Activated naive CD8-positive, alpha-beta T cell (primary cell): Measurements from ENCODE around the gene CELA3B.
A peak's percentile ranks its signal among the peaks of the same experiment; 100 is the strongest.
"Not testable (repeated sequence)": the region's sequence is repeated elsewhere in the genome, so short reads cannot be mapped to it uniquely, and the experiment has no call there.

ENCODE experiments used
- H3K27ac Mint-ChIP-seq: one replicate; pipeline ENCODE4 v1.8.0; 2021; ENCODE audit warnings: mixed read lengths
- H3K27me3 Mint-ChIP-seq: one replicate; pipeline ENCODE4 v1.8.0; 2021; ENCODE audit warnings: mixed read lengths
- H3K36me3 Mint-ChIP-seq: one replicate; pipeline ENCODE4 v1.8.0; 2021; ENCODE audit warnings: mixed read lengths
- H3K4me1 Mint-ChIP-seq: one replicate; pipeline ENCODE4 v1.8.0; 2021; ENCODE audit warnings: low read depth, mixed read lengths
- H3K4me3 Mint-ChIP-seq: one replicate; pipeline ENCODE4 v1.8.0; 2021; ENCODE audit warnings: mild to moderate bottlenecking, mixed read lengths
- H3K9me3 Mint-ChIP-seq: one replicate; pipeline ENCODE4 v1.8.0; 2021; ENCODE audit warnings: low read depth, mixed read lengths

The CELA3B gene

DNA sequence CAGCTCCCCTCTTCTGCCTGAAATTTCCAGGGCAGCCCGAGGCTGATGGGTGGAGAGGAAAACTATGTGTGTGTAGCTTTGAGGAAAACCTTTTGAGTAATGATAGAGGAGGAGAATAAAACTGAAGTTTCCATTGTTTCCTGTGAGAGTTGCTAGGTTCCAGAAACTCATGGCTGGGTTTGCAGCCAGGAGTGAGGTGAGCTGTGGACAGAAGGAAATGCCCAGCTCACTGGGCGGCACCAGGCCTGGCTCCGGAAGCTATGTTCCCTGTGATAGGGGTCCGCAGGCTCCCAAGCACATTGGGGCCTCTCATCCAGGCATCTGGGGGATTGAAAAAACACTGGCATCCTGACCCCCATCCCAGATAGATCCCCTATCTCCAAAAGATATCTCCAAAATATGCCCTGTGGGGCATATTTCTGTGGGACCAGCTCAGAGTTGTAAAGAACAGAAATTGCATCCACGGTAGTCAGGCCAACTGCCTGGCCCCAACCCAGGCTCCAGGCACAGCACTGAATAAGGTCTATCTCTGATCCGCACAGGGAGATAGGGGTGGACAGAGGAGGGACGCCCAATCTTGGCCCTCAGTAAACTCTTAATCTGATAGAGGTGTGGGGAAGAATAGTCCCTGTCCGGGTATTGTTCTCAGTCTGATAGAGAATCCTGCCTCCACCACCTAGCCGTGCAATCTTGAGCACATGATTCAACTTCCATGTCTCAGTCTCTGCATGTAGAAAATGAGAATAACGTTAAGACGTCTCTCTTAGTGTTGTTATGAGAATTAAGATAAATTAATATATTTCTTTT, 37.9 kb upstream of the CELA3B start:
- Mint-ChIP-seq H3K4me3 (peak overlapping the region; percentile 92), H3K27me3 (no peaks in the 10 kb centered on the region), H3K36me3 (no peaks in the 10 kb centered on the region), H3K4me1 (peaks cover 17% of the 10 kb centered on the region), H3K9me3 (no peaks in the 10 kb centered on the region), H3K27ac (no peak overlapping the region)

DNA sequence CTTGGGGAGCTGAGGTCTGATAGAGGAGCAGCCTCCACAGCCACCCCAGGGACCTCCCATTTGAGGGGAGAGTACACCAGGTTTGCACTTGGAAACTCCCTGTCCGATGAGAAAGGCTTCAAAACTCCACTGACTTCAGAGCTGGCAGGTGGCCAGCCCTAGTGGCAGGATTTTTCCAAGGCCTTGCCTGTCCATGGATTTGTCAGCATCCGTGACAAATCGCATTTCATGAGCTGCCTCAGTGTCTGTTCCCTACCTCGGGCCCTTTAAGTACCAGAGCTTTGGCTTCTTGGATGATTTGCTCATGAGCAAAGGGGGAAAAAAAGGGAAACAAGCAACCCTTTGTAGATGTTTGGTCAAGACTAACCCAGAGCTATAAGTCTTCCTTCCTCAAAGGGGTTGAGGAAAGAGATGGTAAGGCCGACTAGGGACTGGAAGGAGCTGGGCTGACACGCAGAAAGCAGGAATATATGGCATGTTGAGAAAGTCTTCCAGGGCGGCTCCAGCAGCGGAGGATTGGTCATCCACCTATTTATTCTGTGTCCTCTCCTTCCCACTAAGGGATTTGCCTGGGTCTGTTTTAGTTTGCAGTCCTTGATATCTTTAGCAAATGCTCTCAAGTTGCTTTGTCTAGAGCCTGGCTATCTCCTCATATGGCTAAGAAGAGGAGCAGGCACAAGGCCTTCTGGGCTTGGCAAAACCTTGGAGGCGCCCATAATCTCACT, 37.0 kb upstream of the CELA3B start:
- H3K36me3 Mint-ChIP-seq: no peaks in the 10 kb centered on the region
- no peaks in the 10 kb centered on the region for H3K27me3 Mint-ChIP-seq
- H3K4me1 Mint-ChIP-seq: peaks cover 14% of the 10 kb centered on the region
- H3K9me3 Mint-ChIP-seq: no peaks in the 10 kb centered on the region
- H3K27ac Mint-ChIP-seq: no peak overlapping the region
- no peak overlapping the region for H3K4me3 Mint-ChIP-seq

DNA sequence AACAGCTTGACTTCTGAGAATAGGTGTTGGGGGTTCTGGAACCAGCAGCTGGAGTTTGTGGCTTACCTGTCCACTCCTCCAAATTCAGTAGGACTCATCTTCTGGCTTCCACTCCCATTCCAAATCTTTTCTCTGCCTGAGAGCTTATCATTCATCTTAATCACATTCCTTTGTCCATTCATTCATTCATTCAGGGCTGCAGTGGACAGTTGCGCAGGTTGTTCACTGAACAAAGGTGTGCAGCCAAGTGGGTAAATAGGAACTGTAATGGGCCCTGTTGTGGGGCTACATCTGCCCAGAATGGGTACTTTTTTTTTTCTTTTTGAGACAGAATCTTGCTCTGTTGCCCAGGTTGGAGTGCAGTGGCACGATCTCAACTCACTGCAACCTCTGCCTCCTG, 36.3 kb upstream of the CELA3B start:
- H3K27ac Mint-ChIP-seq: no peak overlapping the region
- no peak overlapping the region for H3K4me3 Mint-ChIP-seq
- peaks cover 12% of the 10 kb centered on the region for H3K4me1 Mint-ChIP-seq
- no peaks in the 10 kb centered on the region for H3K36me3 Mint-ChIP-seq
- no peaks in the 10 kb centered on the region for H3K27me3 Mint-ChIP-seq
- H3K9me3 Mint-ChIP-seq: no peaks in the 10 kb centered on the region

DNA sequence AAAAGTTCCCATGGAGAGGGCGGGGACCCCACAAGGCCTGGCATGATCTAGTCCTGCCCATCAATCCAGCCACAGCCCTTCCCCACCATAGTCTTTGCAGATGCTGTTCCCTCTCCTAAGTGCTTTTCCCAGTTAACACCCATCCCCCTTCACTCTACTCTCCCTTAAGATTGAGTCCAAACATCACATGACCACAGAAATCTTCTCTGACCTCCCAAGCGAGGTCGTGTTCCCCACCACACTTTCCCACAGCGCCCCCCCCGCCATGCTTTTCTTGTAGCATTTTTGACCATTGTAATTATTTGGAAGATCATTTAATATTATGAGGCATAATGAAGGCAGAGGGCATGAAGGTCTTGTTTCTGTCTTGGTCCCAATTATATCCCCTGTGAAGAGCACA, 35.5 kb upstream of the CELA3B start:
- no peak overlapping the region for H3K27ac Mint-ChIP-seq
- H3K4me3 Mint-ChIP-seq: no peak overlapping the region
- H3K4me1 Mint-ChIP-seq: peaks cover 9% of the 10 kb centered on the region
- no peaks in the 10 kb centered on the region for H3K36me3 Mint-ChIP-seq
- no peaks in the 10 kb centered on the region for H3K27me3 Mint-ChIP-seq
- no peaks in the 10 kb centered on the region for H3K9me3 Mint-ChIP-seq

DNA sequence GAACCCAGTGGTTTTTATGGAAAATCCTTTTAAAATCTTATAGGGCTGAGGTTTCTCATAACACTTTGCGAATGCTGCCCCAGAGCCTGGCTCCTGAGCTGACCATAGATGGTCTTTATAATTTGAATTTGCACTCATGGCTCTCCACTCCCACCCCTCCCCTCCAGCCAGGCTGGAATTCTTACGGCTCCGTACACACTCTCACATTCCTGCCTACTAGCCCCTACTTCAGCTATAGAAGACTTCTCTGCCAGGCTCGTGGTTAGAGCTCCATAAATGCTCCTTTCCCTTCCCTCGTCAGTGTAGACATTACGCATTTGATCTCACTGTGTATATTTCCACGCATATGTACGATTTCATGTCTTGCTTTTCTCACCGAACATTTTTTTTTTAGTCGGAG, 34.4 kb upstream of the CELA3B start:
- peaks cover 7% of the 10 kb centered on the region for H3K4me1 Mint-ChIP-seq
- H3K4me3 Mint-ChIP-seq: no peak overlapping the region

DNA sequence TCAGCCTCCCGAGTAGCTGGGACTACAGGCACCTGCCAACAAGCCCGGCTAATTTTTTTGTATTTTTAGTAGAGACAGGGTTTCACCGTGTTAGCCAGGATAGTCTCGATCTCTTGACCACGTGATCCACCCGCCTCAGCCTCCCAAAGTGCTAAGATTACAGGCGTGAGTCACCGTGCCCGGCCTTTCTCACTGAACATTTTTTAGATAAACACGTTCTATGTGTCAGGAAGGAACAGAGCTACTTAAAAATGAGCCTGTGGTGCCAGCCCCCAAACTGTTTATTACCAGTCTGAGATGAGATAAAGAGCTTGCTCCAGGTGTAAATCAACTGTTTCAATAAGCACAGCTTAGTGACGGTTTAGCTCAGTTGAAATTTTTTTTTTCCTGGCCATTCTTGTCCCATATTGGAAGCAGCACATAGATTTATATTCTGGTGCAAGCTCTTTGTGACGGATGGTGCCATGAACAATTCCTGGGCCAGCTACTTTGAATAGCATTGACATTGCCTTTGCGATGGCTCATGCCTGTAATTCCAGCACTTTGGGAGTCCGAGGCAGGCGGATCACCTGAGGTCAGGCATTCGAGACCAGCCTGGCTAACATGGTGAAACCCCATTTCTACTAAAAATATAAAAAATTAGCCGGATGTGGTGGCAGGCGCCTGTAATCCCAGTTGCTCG, 33.7 kb upstream of the CELA3B start:
- not testable (repeated sequence) for H3K4me1 Mint-ChIP-seq

More for the DNA sequence above, 34.4 kb upstream of the CELA3B start:
- no peaks in the 10 kb centered on the region for H3K27me3 Mint-ChIP-seq
- H3K27ac Mint-ChIP-seq: no peak overlapping the region
- H3K36me3 Mint-ChIP-seq: no peaks in the 10 kb centered on the region
- H3K9me3 Mint-ChIP-seq: no peaks in the 10 kb centered on the region

DNA sequence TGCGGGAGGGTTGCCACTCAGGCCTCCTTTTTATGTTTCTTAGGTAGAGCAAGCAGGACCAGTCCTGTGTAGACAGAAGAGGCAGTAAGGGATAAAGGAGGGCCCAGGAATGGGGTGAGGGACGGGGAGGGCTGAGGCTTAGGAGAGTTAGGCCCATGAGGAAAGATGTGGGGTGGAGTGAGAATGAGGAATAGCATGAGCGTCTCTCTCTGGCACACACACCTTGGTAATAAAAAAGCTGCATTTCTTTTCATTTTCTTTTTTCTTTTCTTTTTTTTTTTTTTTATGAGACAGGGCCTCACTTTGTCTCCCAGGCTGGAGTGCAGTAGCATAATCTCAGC, 32.1 kb upstream of the CELA3B start:
- Mint-ChIP-seq H3K4me1 (peaks cover 1% of the 10 kb centered on the region), H3K9me3 (no peaks in the 10 kb centered on the region), H3K27me3 (no peaks in the 10 kb centered on the region)

More for the DNA sequence above, 33.7 kb upstream of the CELA3B start:
- not testable (repeated sequence) for H3K36me3 Mint-ChIP-seq, H3K4me3 Mint-ChIP-seq, H3K9me3 Mint-ChIP-seq, H3K27ac Mint-ChIP-seq, H3K27me3 Mint-ChIP-seq

DNA sequence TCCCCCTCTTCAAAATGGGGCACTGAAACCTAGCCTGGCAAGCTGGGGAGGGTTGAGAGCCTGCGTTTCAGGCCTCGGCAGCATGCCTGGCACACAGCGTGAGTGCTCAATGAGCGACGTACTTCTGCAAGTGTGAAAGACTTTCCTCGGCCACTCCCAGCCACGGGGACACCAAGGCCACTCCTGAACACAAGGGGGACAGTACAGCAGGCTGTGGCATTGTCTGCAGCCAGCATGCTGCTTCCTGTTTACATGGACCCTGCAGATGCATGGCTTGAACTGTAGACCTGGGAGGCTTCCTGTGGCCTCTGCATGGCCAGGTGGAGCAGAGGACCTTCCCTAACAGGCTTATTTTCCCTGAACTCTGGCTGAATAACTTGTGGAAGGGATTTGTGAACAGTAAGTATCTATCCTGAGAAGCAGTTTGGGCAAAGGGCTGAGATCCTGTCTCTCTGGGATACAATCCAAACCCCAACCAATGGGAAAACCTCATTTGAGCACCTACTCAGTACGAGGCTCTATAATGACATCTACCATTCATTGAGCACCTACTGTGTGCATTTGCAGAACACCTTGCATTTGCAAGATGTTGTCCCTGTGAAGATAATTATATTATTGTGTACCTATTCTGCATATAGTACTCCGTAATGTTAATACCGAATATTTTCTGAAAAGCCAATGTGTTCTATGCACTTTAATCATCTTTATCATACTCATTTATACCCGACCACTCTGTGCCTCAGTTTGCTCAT, 29.8 kb upstream of the CELA3B start:
- no peak overlapping the region for H3K4me3 Mint-ChIP-seq
- no peak overlapping the region for H3K27ac Mint-ChIP-seq
- H3K4me1 Mint-ChIP-seq: no peaks in the 10 kb centered on the region

More for the DNA sequence above, 32.1 kb upstream of the CELA3B start:
- H3K36me3 Mint-ChIP-seq: no peaks in the 10 kb centered on the region
- no peak overlapping the region for H3K4me3 Mint-ChIP-seq
- H3K27ac Mint-ChIP-seq: no peak overlapping the region

DNA sequence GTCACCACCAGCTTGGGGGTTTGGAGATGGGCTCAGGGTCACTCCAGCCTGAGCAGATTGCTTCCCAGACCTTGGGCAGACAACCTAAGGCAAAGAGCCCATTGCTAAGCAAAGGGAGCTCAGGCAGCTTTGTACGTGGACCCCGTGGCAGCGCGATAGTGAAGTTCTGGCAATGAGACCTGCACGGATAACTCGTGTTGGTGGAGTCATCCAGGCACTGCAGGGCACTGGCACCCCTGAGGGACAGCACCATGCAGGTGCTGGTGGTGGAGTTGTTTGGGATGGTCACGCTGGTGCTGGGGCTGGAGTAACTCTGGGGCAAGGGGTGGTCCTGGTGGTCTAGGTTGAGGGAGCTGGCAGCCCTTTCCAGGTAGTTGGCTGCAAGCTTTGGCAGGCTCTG, 26.1 kb upstream of the CELA3B start:
- Mint-ChIP-seq H3K9me3 (no peaks in the 10 kb centered on the region), H3K36me3 (no peaks in the 10 kb centered on the region), H3K27ac (no peak overlapping the region), H3K27me3 (no peaks in the 10 kb centered on the region), H3K4me1 (peaks cover 5% of the 10 kb centered on the region), H3K4me3 (no peak overlapping the region)

More for the DNA sequence above, 29.8 kb upstream of the CELA3B start:
- H3K9me3 Mint-ChIP-seq: no peaks in the 10 kb centered on the region
- no peaks in the 10 kb centered on the region for H3K27me3 Mint-ChIP-seq
- no peaks in the 10 kb centered on the region for H3K36me3 Mint-ChIP-seq

DNA sequence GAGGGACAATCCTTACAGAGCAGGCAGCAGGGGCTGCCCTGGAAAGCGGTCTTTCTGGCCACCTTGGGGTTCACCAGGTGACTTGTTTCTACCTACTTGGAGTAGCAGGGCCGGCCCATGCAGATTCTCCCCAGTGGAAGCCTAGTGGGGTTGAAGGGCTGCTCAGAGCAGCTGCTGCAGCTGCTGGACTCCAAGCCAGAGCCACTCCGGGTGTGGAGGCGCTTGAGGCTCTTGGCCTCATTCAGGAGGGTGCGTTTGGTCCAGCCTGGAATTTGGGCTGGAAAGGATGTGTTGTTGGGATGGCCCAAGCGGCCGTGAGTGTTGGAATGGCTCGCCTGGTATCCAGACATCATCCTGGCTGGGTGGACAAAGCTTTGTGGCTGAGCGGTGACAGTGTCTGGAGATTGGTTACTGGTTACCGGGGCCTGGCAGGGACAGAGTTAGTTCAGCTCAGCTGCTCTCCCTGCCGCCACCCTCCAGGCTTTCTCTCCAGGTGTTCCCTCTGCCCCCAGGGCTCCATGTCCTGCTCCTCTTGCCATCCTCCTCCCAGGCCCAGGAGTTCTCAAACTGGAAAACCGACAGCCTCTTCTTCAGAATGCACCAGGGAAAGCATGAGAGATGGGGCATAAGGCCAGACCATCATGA, 25.5 kb upstream of the CELA3B start:
- Mint-ChIP-seq H3K27me3 (no peaks in the 10 kb centered on the region), H3K36me3 (no peaks in the 10 kb centered on the region), H3K4me1 (peaks cover 9% of the 10 kb centered on the region), H3K4me3 (no peak overlapping the region), H3K9me3 (no peaks in the 10 kb centered on the region), H3K27ac (no peak overlapping the region)

DNA sequence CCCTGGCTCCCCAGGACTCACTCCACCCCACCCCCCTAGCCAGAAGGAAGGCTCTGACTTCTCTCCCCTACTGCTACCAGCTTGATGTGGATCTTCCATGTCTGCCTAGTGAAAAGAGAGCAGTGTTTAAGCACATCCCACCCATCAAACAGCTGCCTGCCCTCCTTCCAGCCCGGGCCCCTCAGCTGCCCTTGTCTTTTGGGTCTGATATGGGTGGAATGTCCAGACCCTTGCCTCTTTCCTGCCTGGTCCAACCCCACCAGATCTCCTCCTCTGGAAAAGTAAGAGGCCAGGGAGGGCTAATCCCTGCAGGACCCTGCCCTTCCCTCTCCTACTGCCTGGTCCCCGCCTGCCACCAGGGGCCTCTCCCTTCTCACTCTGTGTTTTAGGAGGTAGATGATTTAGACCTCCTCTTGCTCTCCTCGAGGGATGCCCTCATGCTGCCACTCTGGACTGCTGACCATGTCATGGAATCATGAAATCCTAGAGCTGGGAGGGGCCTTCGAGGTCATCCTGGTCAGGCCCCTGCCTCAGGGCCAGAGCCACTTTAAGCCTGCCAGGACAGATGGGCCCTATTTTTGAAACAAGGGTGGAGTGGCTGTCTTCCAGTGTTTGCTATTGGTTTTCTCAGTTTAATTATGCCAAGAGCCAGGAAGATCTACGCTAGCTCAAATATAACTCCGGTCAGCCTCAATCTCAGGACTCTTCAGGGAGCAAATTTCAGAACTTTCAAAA, 23.9 kb upstream of the CELA3B start:
- Mint-ChIP-seq H3K4me1 (peaks cover 22% of the 10 kb centered on the region), H3K4me3 (no peak overlapping the region), H3K9me3 (no peaks in the 10 kb centered on the region), H3K27me3 (no peaks in the 10 kb centered on the region), H3K27ac (no peak overlapping the region), H3K36me3 (no peaks in the 10 kb centered on the region)

DNA sequence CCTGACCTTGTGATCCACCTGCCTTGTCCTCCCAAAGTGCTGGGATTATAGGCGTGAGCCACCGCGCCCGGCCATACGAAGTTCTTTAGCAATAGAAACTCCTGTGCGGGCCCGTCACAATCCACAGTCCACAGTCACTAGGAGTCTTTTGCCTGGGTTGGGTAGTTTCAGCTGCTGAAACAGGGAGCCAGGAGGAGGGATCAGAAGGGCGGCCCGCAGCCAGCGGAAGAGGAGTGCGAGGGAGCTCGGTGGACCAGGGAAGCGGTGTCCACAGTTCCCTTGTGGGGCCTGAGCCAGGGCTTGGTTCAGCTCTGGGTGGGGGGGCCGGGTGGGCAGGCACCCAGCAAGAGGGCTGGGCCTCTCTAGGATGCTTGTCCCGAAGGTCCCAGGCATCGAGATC, 21.8 kb upstream of the CELA3B start:
- H3K27ac Mint-ChIP-seq: no peak overlapping the region
- H3K27me3 Mint-ChIP-seq: no peaks in the 10 kb centered on the region
- H3K4me3 Mint-ChIP-seq: no peak overlapping the region
- H3K36me3 Mint-ChIP-seq: no peaks in the 10 kb centered on the region
- H3K9me3 Mint-ChIP-seq: no peaks in the 10 kb centered on the region
- H3K4me1 Mint-ChIP-seq: peaks cover 31% of the 10 kb centered on the region

DNA sequence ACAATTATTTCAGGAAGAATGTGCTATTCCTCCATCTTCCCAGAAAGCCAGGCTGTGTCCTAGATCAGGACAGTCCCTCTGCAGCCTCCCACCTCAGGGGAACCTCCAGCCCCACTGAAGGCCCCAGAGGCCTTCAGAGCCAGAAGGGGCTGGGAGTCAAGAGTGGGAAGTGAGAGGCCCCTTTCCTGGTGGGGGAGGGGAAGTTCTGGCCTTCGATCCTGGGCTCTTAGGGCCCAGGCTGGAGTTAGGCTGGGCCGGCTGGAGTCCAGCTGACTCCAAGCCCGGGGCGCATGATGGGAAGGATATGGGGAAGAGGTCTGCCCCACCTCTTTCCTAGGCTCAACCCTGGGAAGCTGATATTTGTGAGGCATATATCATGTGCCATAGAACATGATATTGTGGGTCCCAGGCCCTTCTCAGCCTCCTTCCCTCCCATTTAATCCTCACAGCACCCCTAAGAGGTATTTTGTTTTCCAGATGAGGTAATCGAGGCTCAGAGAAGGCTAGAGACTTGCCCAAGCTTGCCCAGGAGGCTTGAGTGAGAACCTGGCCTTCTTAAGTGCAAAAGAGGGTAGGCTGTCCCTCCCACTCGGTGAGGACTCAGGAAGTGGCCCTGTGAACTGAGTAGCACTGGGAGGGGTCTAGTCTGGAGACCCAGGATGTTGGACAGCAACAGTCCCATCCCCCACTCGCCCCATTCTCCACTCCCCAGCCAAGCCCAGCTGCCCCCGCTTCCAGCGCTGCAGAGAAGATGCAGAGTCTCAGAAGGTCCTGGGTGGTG, 21.1 kb upstream of the CELA3B start:
- Mint-ChIP-seq H3K4me1 (peaks cover 31% of the 10 kb centered on the region), H3K9me3 (no peaks in the 10 kb centered on the region), H3K36me3 (no peaks in the 10 kb centered on the region), H3K27ac (peak overlapping the region; percentile 90), H3K4me3 (no peak overlapping the region), H3K27me3 (no peaks in the 10 kb centered on the region)
